ENCODE measurements around the gene ROR2.

DNA sequence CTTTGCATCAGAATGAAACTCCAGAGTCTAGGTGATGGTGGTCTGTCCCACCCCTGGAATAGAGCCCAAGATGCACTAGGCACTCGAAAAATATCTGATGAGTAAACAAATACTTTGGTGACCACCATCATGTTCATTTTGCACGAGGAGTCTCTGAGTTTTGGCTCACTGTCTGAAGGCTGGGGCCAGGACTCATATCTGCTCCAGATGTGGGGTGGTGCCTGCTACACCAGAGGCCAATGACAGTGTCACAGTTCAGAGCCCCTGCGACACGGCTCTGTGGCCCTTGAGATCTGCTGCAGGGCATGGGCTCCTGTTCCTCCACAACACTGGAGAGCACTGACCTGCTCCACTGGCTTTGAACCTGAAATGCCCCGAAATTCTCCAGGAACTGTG lies 164.6 kb downstream of the ROR2 start:
- no peak for TF ChIP-seq POLR2A (IDR thresholded peaks at IDR 0.05)
- no peak for TF ChIP-seq CTCF (IDR thresholded peaks at IDR 0.05)

Measured in thyroid gland (tissue), 4 donors.